ENCODE results near the gene MLLT3. TPM values are rescaled to one million over a fixed set of nuclear protein-coding genes. Genes with fewer than 3 reads are reported as not detected.

The MLLT3 gene
- total RNA-seq, 1 experiment from 2014 or later: 24.2 TPM

DNA sequence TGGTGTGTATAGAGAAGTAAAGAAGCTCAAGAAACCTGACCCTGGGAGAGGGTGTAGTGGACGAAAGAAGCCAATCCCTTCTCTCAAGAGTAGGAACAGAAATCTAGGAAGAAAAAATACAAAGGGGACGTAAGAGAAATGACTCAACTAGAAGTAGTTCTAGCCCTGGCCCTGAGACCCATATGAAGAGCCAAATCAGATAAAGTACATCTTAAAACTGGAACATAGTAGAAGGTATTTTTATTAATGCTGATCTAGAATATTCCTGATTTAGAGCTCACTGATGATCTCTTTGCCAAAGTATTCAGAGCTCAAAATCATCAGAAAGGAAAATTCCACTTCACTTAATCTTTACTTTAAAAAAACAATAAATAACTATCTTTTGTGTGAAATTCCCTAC is 184.8 kb downstream of the MLLT3 start:
- CTCF ChIA-PET: interaction anchor here (0.7 kb wide), 1 partner anchor 504 kb away, joined by 3 read pairs; no protein-coding TSS in a partner anchor
- intact Hi-C loops (cut with micrococcal nuclease; ENCODE audit: unreplicated experiment): no loop called here
- POLR2A ChIA-PET (ENCODE audit: low non-redundant PET): no interaction called here
- no TSS peak for BruUV-seq (replicated peaks)
- no peaks in the 10 kb centered on the region for H3K36me3 ChIP-seq (ENCODE audit: insufficient read depth, low read length, poor library complexity, severe bottlenecking)
- peaks cover 5% of the 10 kb centered on the region for H3K4me1 ChIP-seq (ENCODE audit: insufficient read depth, low read length, poor library complexity, severe bottlenecking)
- H3K4me3 ChIP-seq (ENCODE audit: low read depth, low read length, poor library complexity, severe bottlenecking): no peak overlapping the region
- no peak overlapping the region for H3K27ac ChIP-seq (ENCODE audit: low read depth, low read length, poor library complexity, severe bottlenecking)
- no peak for DNase-seq (ENCODE audit: low spot score)
- H3K9me3 ChIP-seq (ENCODE audit: low read depth, low read length, poor library complexity, severe bottlenecking): no peaks in the 10 kb centered on the region
- no peaks in the 10 kb centered on the region for H3K27me3 ChIP-seq (replicated peaks; ENCODE audit: insufficient read depth, low read depth, low read length, poor library complexity)
- TF ChIP-seq EZH2 (IDR thresholded peaks at IDR 0.05; ENCODE audit: borderline replicate concordance, low read depth, low read length, poor library complexity, severe bottlenecking): no peak
- TF ChIP-seq, protein P1, sequence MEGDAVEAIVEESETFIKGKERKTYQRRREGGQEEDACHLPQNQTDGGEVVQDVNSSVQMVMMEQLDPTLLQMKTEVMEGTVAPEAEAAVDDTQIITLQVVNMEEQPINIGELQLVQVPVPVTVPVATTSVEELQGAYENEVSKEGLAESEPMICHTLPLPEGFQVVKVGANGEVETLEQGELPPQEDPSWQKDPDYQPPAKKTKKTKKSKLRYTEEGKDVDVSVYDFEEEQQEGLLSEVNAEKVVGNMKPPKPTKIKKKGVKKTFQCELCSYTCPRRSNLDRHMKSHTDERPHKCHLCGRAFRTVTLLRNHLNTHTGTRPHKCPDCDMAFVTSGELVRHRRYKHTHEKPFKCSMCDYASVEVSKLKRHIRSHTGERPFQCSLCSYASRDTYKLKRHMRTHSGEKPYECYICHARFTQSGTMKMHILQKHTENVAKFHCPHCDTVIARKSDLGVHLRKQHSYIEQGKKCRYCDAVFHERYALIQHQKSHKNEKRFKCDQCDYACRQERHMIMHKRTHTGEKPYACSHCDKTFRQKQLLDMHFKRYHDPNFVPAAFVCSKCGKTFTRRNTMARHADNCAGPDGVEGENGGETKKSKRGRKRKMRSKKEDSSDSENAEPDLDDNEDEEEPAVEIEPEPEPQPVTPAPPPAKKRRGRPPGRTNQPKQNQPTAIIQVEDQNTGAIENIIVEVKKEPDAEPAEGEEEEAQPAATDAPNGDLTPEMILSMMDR (conservative IDR thresholded peaks at IDR 0.05; ENCODE audit: low read depth, low read length): no peak

GRCh38 chr9:20436476-20437195 is 185.7 kb downstream of the MLLT3 start:
- DNase-seq (ENCODE audit: low spot score): no peak
- H3K27ac ChIP-seq (ENCODE audit: low read depth, low read length, poor library complexity, severe bottlenecking): no peak overlapping the region
- no peak overlapping the region for H3K4me3 ChIP-seq (ENCODE audit: low read depth, low read length, poor library complexity, severe bottlenecking)
- ChIA-PET CTCF (no interaction called here), POLR2A (ENCODE audit: low non-redundant PET) (no interaction called here)
- H3K27me3 ChIP-seq (replicated peaks; ENCODE audit: insufficient read depth, low read depth, low read length, poor library complexity): no peaks in the 10 kb centered on the region
- no TSS peak for BruUV-seq (replicated peaks)
- H3K4me1 ChIP-seq (ENCODE audit: insufficient read depth, low read length, poor library complexity, severe bottlenecking): no peaks in the 10 kb centered on the region
- H3K36me3 ChIP-seq (ENCODE audit: insufficient read depth, low read length, poor library complexity, severe bottlenecking): no peaks in the 10 kb centered on the region
- no peak for TF ChIP-seq EZH2 (IDR thresholded peaks at IDR 0.05; ENCODE audit: borderline replicate concordance, low read depth, low read length, poor library complexity, severe bottlenecking)
- TF ChIP-seq, protein P1 (conservative IDR thresholded peaks at IDR 0.05; ENCODE audit: low read depth, low read length): no peak
- intact Hi-C loops (cut with micrococcal nuclease; ENCODE audit: unreplicated experiment): no loop called here
- no peaks in the 10 kb centered on the region for H3K9me3 ChIP-seq (ENCODE audit: low read depth, low read length, poor library complexity, severe bottlenecking)

GRCh38 chr9:20428976-20429375 is 193.3 kb downstream of the MLLT3 start:
- POLR2A ChIA-PET (ENCODE audit: low non-redundant PET): no interaction called here
- no TSS peak for BruUV-seq (replicated peaks)
- CTCF ChIA-PET: no interaction called here
- H3K27me3 ChIP-seq (replicated peaks; ENCODE audit: insufficient read depth, low read depth, low read length, poor library complexity): no peaks in the 10 kb centered on the region
- H3K4me1 ChIP-seq (ENCODE audit: insufficient read depth, low read length, poor library complexity, severe bottlenecking): peaks cover 4% of the 10 kb centered on the region
- no peaks in the 10 kb centered on the region for H3K36me3 ChIP-seq (ENCODE audit: insufficient read depth, low read length, poor library complexity, severe bottlenecking)
- intact Hi-C loops (cut with micrococcal nuclease; ENCODE audit: unreplicated experiment): no loop called here
- no peak overlapping the region for H3K27ac ChIP-seq (ENCODE audit: low read depth, low read length, poor library complexity, severe bottlenecking)
- no peak for DNase-seq (ENCODE audit: low spot score)
- no peak overlapping the region for H3K4me3 ChIP-seq (ENCODE audit: low read depth, low read length, poor library complexity, severe bottlenecking)
- TF ChIP-seq, protein P1 (conservative IDR thresholded peaks at IDR 0.05; ENCODE audit: low read depth, low read length): no peak
- no peak for TF ChIP-seq EZH2 (IDR thresholded peaks at IDR 0.05; ENCODE audit: borderline replicate concordance, low read depth, low read length, poor library complexity, severe bottlenecking)
- no peaks in the 10 kb centered on the region for H3K9me3 ChIP-seq (ENCODE audit: low read depth, low read length, poor library complexity, severe bottlenecking)
